HG02623 (cell line): ENCODE results near the gene CTSD.
"Not testable (repeated sequence)": the region's sequence is repeated elsewhere in the genome, so short reads cannot be mapped to it uniquely, and the experiment has no call there.

ENCODE experiments used
- ATAC-seq: cut with Tn5 transposase; IDR thresholded peaks from one replicate; pipeline ENCODE4 v1.9.1; 2021; ENCODE audit warnings: moderate library complexity; ENCODE audit not compliant: unreplicated experiment

The CTSD gene

GRCh38 chr11:1763796-1764661 lies at the start of gene CTSD:
TSS of gene CTSD (minus strand) at chr11:1763927. CDS start at chr11:1763859, 68 bp downstream.
- peak; percentile 66 for ATAC-seq

- ATAC-seq: not testable (repeated sequence)
These were observed 49.6 kb upstream of the CTSD start for GRCh38 chr11:1813356-1813755.

DNA sequence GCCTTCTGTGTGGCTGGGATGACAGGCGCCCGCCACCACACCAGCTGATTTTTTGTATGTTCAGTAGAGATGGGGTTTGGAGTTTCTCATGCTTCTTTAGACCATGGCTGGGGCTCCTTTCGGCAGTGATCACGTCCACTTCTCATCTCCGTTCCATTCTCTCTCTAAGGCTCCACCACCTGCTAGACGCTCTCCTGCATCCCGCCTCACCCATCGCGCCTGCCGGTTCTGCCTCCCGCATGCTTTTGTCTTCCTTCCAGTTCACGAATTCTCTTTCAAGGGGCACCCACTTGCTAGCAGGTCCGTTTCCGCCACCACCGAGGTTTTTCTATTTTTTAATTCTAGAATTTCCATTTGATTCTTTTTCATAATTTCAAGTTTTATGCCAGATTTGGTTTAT lies 49.1 kb upstream of the CTSD start:
- no peak for ATAC-seq

GRCh38 chr11:1812274-1812673 lies 48.5 kb upstream of the CTSD start:
- ATAC-seq: no peak

- no peak for ATAC-seq
These were observed 47.0 kb upstream of the CTSD start for GRCh38 chr11:1810761-1811160.

GRCh38 chr11:1807264-1807995 lies 43.7 kb upstream of the CTSD start:
- no peak for ATAC-seq

DNA sequence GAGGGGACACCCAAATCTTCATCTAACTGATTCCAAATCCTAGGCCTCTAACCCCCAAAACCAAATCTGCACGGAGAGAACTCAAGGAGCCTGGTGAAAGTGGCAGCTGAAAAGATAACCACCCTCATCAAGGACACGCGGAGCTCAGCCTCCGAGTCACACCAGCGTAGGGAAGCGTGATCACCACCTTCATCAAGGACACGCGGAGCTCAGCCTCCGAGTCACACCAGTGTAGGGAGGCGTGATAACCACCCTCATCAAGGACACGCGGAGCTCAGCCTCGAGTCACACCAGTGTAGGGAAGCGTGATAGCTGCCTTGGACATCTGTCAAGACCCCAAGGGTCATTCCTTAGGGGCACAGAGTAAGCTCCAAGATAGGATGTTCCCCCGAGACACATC lies 41.8 kb upstream of the CTSD start:
- ATAC-seq: no peak

DNA sequence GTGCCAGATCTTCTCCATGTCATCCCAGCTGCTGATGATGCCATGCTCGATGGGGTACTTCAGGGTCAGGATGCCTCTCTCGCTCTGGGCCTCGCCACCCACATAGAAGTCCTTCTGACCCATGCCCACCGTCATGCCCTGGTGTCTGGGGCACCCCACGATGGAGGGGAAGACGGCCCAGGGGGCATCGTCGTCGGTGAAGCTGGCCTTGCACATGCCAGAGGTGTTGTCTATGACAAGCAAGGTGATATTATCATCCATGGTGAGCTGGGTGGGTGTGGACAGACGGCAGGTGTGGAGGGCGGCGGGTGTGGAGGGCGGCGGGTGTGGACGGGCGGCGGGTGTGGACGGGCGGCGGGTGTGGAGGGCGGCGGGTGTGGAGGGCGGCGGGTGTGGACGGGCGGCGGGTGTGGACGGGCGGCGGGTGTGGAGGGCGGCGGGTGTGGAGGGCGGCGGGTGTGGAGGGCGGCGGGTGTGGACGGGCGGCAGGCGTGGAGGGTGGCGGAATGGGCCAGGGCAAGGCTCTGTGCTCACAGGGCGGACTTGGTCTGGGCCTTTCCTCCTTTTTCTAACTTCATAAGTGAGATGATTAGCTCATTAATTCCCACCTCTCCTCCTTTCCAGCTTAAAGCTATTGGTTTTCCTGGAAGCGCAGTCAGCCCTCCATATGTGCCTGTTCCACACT lies 40.2 kb upstream of the CTSD start:
- not testable (repeated sequence) for ATAC-seq

DNA sequence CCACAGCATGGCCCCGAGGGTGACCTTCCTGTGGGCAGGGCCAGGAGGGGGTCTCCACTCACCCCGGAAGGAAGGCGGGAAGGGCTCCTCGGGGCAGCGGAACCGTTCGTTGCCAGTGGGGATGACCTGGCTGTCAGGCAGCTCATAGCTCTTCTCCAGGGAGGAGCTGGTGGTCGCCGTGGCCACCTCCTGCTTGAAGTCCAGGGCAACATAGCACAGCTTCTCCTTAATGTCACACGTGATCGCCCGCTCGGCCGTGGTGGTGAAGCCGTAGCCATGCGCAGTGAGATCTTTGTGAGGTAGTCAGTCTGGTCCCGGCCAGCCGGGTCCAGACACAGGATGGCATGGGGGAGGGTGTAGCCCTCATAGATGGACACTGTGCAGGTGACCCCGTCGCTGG lies 39.5 kb upstream of the CTSD start:
- ATAC-seq: no peak

- ATAC-seq: no peak
These were observed 33.8 kb upstream of the CTSD start for GRCh38 chr11:1797391-1798125.

GRCh38 chr11:1796413-1797011 lies 32.8 kb upstream of the CTSD start:
- no peak for ATAC-seq

GRCh38 chr11:1793081-1793480 lies 29.4 kb upstream of the CTSD start:
- ATAC-seq: no peak

DNA sequence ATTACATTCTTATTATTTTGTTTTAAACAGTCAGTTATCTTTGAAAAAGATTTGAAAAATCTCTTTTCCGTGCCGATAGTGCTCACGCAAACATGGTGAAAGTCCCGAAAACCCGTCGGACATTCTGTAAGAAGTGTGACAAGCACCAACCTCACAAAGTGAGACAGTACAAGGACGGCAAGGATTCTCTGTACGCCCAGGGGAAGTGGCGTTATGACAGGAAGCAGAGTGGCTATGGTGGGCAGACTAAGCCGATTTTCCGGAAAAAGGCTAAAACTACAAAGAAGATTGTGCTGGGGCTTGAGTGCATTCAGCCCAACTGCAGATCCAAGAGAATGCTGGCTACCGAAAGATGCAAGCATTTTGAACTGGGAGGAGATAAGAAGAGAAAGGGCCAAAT lies 28.7 kb upstream of the CTSD start:
- ATAC-seq: no peak

DNA sequence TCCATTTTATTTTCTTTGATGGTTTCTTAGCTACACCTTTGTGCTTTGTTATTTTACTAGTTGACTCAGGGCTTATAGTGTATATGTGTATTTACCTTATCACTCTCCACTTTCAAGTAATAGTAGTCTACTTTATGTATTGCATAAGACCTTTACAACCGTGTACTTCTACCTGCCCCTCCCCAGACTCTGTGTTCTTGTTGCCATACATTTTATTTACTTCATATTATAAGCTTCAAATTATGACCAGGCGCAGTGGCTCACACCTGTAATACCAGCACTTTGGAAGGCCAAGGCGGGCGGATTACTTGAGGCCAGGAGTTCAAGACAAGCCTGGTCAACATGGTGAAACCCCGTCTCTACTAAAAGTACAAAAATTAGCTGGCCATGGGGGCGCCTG lies 28.2 kb upstream of the CTSD start:
- ATAC-seq: no peak

DNA sequence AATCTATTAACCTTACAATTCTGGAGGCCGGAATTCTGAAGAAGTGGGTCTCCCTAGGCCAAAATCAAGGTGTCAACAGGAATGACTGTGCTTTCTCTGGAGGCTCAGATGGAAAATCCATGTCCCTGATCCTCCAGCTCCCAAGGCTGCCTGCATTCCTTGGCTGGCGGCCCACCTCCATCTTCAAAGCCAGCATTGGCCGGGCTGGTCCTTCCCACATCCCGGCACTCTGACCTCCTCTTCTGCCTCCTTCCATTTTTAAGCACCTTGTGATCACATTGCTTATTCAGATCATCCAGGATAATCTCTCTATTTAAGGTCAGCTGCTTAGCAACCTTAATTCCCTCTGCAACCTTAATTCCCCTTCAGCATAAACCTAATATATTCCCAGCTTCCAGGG lies 22.7 kb upstream of the CTSD start:
- ATAC-seq: no peak

DNA sequence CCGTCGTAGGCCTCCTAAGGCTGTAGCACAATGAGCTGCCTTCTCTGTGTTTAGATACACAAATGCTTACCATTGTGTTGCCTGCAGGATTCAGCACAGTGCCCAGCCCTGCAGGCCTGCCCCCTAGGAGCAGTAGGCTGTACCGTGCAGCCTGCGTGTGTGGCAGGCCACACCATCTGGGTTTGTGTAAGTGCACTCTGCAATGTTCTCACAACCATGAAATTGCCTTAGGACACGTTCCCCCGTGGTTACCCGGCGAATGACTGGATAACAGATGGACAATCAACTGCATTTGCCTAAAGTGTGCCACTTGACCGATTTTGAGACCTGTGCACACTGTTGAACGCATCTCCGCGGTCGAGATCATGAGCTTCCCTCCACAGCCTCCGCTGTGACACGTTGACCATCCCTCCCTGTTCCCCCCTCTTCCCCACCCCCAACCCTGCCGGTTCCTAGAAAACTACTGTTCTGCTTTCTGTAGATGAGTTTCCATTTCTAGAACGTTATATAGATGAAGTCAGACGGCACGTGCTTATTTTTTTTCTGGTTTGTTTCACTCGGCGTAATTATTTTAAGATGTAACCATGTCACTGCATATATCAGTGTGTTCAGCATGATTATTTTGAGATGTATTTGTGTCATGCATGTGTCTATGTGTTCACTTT lies 22.2 kb upstream of the CTSD start:
- ATAC-seq: no peak

DNA sequence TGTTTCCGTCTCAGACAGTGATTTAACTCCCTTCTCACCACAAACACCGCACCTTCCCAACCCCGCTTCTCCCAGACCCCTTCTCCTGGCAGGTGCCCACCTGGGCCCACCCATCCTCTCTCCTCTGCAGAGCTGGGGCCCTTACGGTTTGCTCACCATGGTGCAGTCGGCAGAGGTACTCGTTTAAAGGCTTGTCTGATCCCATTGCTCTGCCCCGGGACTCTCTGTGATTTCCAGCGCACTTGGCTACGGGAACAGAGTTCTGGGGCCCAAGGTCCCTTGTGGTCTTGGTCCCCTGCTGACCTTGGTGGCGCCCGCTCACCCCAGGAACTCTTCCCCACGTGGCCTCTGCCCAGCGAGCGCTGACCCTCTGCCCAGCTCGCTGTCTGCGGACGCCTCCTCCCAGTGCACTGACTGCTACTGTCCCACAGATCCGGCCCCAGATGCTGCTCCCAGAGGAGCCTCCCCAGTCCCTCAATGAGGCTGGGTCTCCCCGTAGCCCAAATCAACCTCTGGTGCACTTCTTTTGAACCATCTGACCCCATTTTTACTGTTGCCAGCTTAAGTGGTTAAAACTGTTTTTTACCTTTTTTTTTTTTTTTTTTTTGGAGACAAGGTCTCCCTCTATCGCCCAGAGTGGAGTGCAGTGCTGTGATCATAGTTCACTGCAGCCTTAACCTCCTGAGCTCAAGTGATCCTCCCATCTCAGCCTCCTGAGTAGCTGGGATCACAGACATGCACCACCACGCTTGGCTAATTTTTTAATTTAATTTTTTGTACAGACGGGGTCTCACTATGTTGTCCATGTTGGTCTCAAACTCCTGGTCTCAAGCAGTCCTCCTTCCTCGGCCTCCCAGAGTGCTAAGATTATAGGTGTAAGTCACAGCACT lies 21.3 kb upstream of the CTSD start:
- ATAC-seq: no peak

DNA sequence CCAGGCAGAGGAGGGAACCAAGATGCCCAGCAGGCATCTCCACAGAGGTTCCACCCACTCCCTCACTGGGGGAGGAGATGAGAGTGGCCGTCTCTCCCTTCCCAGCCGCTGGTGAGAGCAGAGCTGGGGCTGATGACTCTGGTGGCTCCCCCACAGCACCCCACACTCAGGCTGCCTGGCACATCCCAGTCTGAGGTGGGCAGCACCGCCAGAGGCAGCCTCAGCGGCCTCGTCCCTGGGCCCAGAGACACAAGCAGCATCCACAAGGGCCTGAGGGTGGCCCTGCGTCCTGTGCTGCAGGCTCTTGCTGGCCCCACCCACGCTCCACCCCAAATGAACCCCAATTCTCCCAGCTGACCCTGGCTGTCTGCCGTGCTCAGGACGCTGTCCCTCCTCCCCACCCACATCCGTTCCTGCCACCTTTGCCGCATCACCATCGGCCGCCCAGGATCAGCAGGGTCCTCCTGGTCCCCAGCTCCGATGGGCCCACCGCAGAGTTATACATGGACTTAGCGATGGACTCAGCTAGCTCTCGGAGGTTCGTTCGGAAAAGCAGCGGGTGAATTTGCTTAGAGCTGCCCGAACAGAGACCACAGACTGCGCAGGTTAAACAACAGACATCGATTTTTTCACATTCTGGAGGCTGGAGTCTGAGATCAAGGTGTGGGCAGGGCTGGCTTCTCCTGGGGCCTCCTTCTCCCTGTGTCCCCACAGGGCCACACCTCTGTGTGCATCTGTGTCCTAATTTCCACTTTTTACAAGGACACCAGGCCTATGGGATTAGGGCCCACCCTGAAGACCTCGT lies 20.2 kb upstream of the CTSD start:
- ATAC-seq: no peak
